GM12864 (cell line): ENCODE results near the gene TMEM52.

Experiments used
- DNase-seq: peaks from one replicate; pipeline ENCODE4 v3.0.0-alpha.2; 2011; ENCODE audit warnings: low read depth
- H3K4me3 ChIP-seq: 2 replicates; pipeline ENCODE4 v1.5.1; 2011; ENCODE audit warnings: mild to moderate bottlenecking, low read depth, low read length, control low read depth
- CTCF ChIP-seq: IDR thresholded peaks from 2 replicates; pipeline ENCODE4 v1.5.1; 2011; ENCODE audit warnings: low read depth, mild to moderate bottlenecking, moderate library complexity, low read length, control low read depth, inconsistent platforms; ENCODE audit errors: missing control alignments

TMEM52 gene

GRCh38 chr1:1875932-1876331 lies 43.1 kb downstream of the TMEM52 start:
- no peak for DNase-seq
- TF ChIP-seq CTCF = no peak
- no peak overlapping the region for H3K4me3 ChIP-seq

GRCh38 chr1:1874901-1875300 lies 44.2 kb downstream of the TMEM52 start:
- no peak for DNase-seq
- H3K4me3 ChIP-seq = no peak overlapping the region
- no peak for TF ChIP-seq CTCF

- DNase-seq = no peak
Measured at GRCh38 chr1:1873186-1873585, 45.9 kb downstream of the TMEM52 start.

GRCh38 chr1:1872329-1872994 lies 46.6 kb downstream of the TMEM52 start:
- TF ChIP-seq CTCF = no peak
- no peak overlapping the region for H3K4me3 ChIP-seq
- no peak for DNase-seq

More at GRCh38 chr1:1873186-1873585, 45.9 kb downstream of the TMEM52 start:
- no peak overlapping the region for H3K4me3 ChIP-seq
- no peak for TF ChIP-seq CTCF

- DNase-seq = no peak
Measured at GRCh38 chr1:1869469-1869868, 49.6 kb downstream of the TMEM52 start.

More at GRCh38 chr1:1869469-1869868, 49.6 kb downstream of the TMEM52 start:
- no peak overlapping the region for H3K4me3 ChIP-seq
- TF ChIP-seq CTCF = no peak
